IMR-90 (cell line): ENCODE results near the gene MARF1. TPM values are rescaled to one million over a fixed set of nuclear protein-coding genes. Genes with fewer than 3 reads are reported as not detected.

Source experiments
- ATAC-seq: fragments of 200-7000 bp; cut with Tn5 transposase; 2 replicates; pipeline ENCODE4 v1.9.1; 2020; ENCODE audit warnings: low read depth, mild to moderate bottlenecking, moderate library complexity
- BruUV-seq: library from RNA; stranded (reverse); fragments of 400-500 nt; replicated peaks from 2 replicates; lab custom pipeline; 2021; lab: Mats Ljungman, UMichigan
- CTCF ChIA-PET: fragments of 300-600 bp; formaldehyde crosslinking; extraction: SDS; loops from one replicate; lab custom pipeline; 2021; ENCODE audit warnings: antibody characterized with exemption; lab: Yijun Ruan, JAX
- POLR2A ChIA-PET: fragments of 300-600 bp; sonication (Branson Sonifier 250); formaldehyde crosslinking; loops from one replicate; lab custom pipeline; 2022; ENCODE audit warnings: antibody characterized with exemption; ENCODE audit not compliant: unreplicated experiment; lab: Charles Lee
- DNase-seq: peaks from one replicate; pipeline ENCODE4 v3.0.0; 2013
- H2AFZ ChIP-seq: replicated peaks from 2 replicates; pipeline ENCODE3; 2013; ENCODE audit warnings: low read length, mild to moderate bottlenecking; ENCODE audit not compliant: poor library complexity
- H2AK5ac ChIP-seq: 2 replicates; pipeline ENCODE4 v1.6.1; 2013; ENCODE audit warnings: low read depth, low read length, inconsistent platforms
- H2AK9ac ChIP-seq: replicated peaks from 2 replicates; pipeline ENCODE3; 2013; ENCODE audit warnings: mild to moderate bottlenecking, low read depth, low read length, moderate library complexity; ENCODE audit not compliant: poor library complexity
- H2BK120ac ChIP-seq: 2 replicates; pipeline ENCODE4 v1.6.1; 2013; ENCODE audit warnings: low read depth, low read length, inconsistent platforms
- H2BK15ac ChIP-seq: 3 replicates; pipeline ENCODE4 v1.6.1; 2013; ENCODE audit warnings: low read depth, low read length, inconsistent platforms
- H2BK20ac ChIP-seq: 2 replicates; pipeline ENCODE4 v1.6.1; 2013; ENCODE audit warnings: low read depth, mild to moderate bottlenecking, inconsistent platforms, low read length, moderate library complexity
- H2BK5ac ChIP-seq: 2 replicates; pipeline ENCODE4 v1.6.1; 2013; ENCODE audit warnings: mild to moderate bottlenecking, low read depth, low read length, inconsistent platforms; ENCODE audit not compliant: poor library complexity, severe bottlenecking
- H3K14ac ChIP-seq: replicated peaks from 2 replicates; pipeline ENCODE4 v1.6.1; 2013; ENCODE audit warnings: low read depth, low read length, inconsistent platforms
- H3K18ac ChIP-seq: 2 replicates; pipeline ENCODE4 v1.6.1; 2013; ENCODE audit warnings: low read depth, low read length, control low read depth
- H3K23ac ChIP-seq: 2 replicates; pipeline ENCODE4 v1.6.1; 2013; ENCODE audit warnings: low read depth, low read length, inconsistent platforms
- H3K27ac ChIP-seq: 2 replicates; pipeline ENCODE4 v1.5.1; 2013; ENCODE audit warnings: mild to moderate bottlenecking, control low read depth, low read length; ENCODE audit not compliant: insufficient read depth
- H3K27me3 ChIP-seq: 2 replicates; pipeline ENCODE4 v1.6.1; 2013; ENCODE audit warnings: low read length; ENCODE audit not compliant: control insufficient read depth, insufficient read depth
- H3K36me3 ChIP-seq: 2 replicates; pipeline ENCODE4 v1.6.1; 2013; ENCODE audit warnings: low read length, mixed read lengths; ENCODE audit not compliant: control insufficient read depth, insufficient read depth
- H3K4ac ChIP-seq: 2 replicates; pipeline ENCODE4 v1.6.1; 2013; ENCODE audit warnings: low read depth, low read length, inconsistent platforms
- H3K4me1 ChIP-seq: 2 replicates; pipeline ENCODE4 v1.6.1; 2013; ENCODE audit warnings: low read length, mixed read lengths; ENCODE audit not compliant: control insufficient read depth, insufficient read depth
- H3K4me2 ChIP-seq: 2 replicates; pipeline ENCODE4 v1.6.1; 2013; ENCODE audit warnings: low read depth, mild to moderate bottlenecking, control low read depth, low read length, moderate library complexity
- H3K4me3 ChIP-seq: 2 replicates; pipeline ENCODE4 v1.5.1; 2013; ENCODE audit warnings: low read depth, mild to moderate bottlenecking, control low read depth, low read length, moderate library complexity; ENCODE audit not compliant: insufficient read depth
- H3K56ac ChIP-seq: 2 replicates; pipeline ENCODE4 v1.6.1; 2013; ENCODE audit warnings: low read length, inconsistent platforms; ENCODE audit not compliant: insufficient read depth; ENCODE audit errors: extremely low read depth
- H3K79me1 ChIP-seq, 2 experiments: 2 replicates each; pipeline ENCODE4 v1.6.1; 2013; ENCODE audit warnings: low read length in 2 of 2, inconsistent platforms in 1 of 2, low read depth in 1 of 2
- H3K9ac ChIP-seq: 2 replicates; pipeline ENCODE4 v1.6.1; 2013; ENCODE audit warnings: low read depth, low read length, control low read depth
- H3K9me1 ChIP-seq: 2 replicates; pipeline ENCODE4 v1.6.1; 2013; ENCODE audit warnings: low read length, inconsistent platforms; ENCODE audit not compliant: insufficient read depth
- H3K9me3 ChIP-seq: 2 replicates; pipeline ENCODE4 v1.6.1; 2013; ENCODE audit warnings: low read length; ENCODE audit not compliant: control insufficient read depth, insufficient read depth
- H4K20me1 ChIP-seq: 2 replicates; pipeline ENCODE4 v1.6.1; 2013; ENCODE audit warnings: low read length, inconsistent platforms; ENCODE audit not compliant: insufficient read depth
- H4K5ac ChIP-seq: 2 replicates; pipeline ENCODE4 v1.6.1; 2013; ENCODE audit warnings: mild to moderate bottlenecking, low read depth, low read length, control low read depth
- H4K8ac ChIP-seq, 2 experiments: 2 replicates each; pipeline ENCODE4 v1.6.1; 2013; ENCODE audit warnings: low read depth in 2 of 2, low read length in 2 of 2, control low read depth in 1 of 2, inconsistent platforms in 1 of 2
- H4K91ac ChIP-seq: 2 replicates; pipeline ENCODE4 v1.6.1; 2013; ENCODE audit warnings: low read depth, low read length, inconsistent platforms; ENCODE audit not compliant: insufficient read depth
- CHD1 ChIP-seq: IDR thresholded peaks from 2 replicates; pipeline ENCODE4 v1.6.1; 2012; ENCODE audit warnings: low read depth, low read length, improper control_type of control experiment
- NFE2L2 ChIP-seq: fragments of 150-350 bp; IDR thresholded peaks from 2 replicates; pipeline ENCODE4 v1.6.1; 2016; ENCODE audit warnings: low read depth, mild to moderate bottlenecking, low read length
- WGBS, 2 experiments: methylation state at CpG; one replicate each; pipeline versions ENCODE4 v1.1.5 to v1.1.7; 2013; ENCODE audit warnings: missing lambda C conversion rate in 2 of 2; ENCODE audit not compliant: insufficient read length in 1 of 2; ENCODE audit errors: extremely low coverage in 2 of 2; 5-methylcytosine and 5-hydroxymethylcytosine counted together
- dilution Hi-C: fragments of 300-500 bp; cut with HindIII; formaldehyde crosslinking; loops from one replicate; pipeline ENCODE4 v1.14.3; 2018; ENCODE audit warnings: low sequenced_read_pairs; ENCODE audit not compliant: unreplicated experiment
- in situ Hi-C: fragments of 300-500 bp; cut with MboI; formaldehyde crosslinking; loops from 3 replicates; pipeline ENCODE4 v1.14.3; 2019; ENCODE audit warnings: low sequenced_read_pairs, inconsistent platforms, mixed read lengths
- intact Hi-C: fragments of 100-400 bp; cut with micrococcal nuclease; formaldehyde crosslinking; loops from 2 replicates; pipeline ENCODE4 v1.10.0; 2022
- polyA plus RNA-seq, 3 experiments: library from polyadenylated mRNA; depleted of rRNA; stranded (reverse); fragments of >200 nt; gene quantifications; 2 replicates each; pipeline ENCODE4 v1.2.3, GENCODE V29; 2012; ENCODE audit warnings: low replicate concordance in 1 of 3
- total RNA-seq: library from RNA; depleted of rRNA; stranded (reverse); fragments of >200 nt; gene quantifications from 2 replicates; pipeline ENCODE4 v1.2.3, GENCODE V29; 2012

The MARF1 gene
- total and polyA plus RNA-seq, 2 of the 4 experiments (the other 2 are of a cell fraction): 9.0 to 12.9 TPM

GRCh38 chr16:15648135-15648730 is 5.3 kb upstream of the MARF1 start:
- no peak overlapping the region for H4K91ac ChIP-seq
- in situ Hi-C loops (no loop called here), dilution Hi-C loops (no loop called here), intact Hi-C loops (loop anchor here (5.0 kb wide), 1 partner anchor 549 kb away; no protein-coding TSS in a partner anchor)
- no peak overlapping the region for H4K8ac ChIP-seq
- no peak overlapping the region for H4K5ac ChIP-seq
- no peaks in the 10 kb centered on the region for H3K27me3 ChIP-seq
- ATAC-seq: no peak
- H3K23ac ChIP-seq: no peak overlapping the region
- H3K9me3 ChIP-seq: no peaks in the 10 kb centered on the region
- no peak overlapping the region for H3K4me3 ChIP-seq
- no peak overlapping the region for H3K9ac ChIP-seq
- no peaks in the 10 kb centered on the region for H3K36me3 ChIP-seq
- no peak overlapping the region for H3K4ac ChIP-seq
- ChIA-PET POLR2A (no interaction called here), CTCF (no interaction called here)
- no peak for DNase-seq
- no peak overlapping the region for H3K27ac ChIP-seq
- no peak overlapping the region for H2AK5ac ChIP-seq
- no peak overlapping the region for H3K56ac ChIP-seq
- H3K14ac ChIP-seq: no peak overlapping the region
- H3K4me1 ChIP-seq: peaks cover 2% of the 10 kb centered on the region; the same call in 1 of the 2 replicates
- H2BK120ac ChIP-seq: no peak overlapping the region
- peaks cover 15 to 32% of the 10 kb centered on the region in 2 experiments for H3K79me1 ChIP-seq
- no peak overlapping the region for H2AFZ ChIP-seq
- H3K4me2 ChIP-seq: no peak overlapping the region
- 93% methylated on average over 3 of the region's 9 CpGs; no CpG with 5 or more reads in 1 of the 2 experiments for WGBS, 2 experiments
- H3K9me1 ChIP-seq: peaks cover 4% of the 10 kb centered on the region; the same call in 1 of the 2 replicates
- no peak overlapping the region for H3K18ac ChIP-seq
- H2AK9ac ChIP-seq: no peak overlapping the region
- peaks cover 11% of the 10 kb centered on the region; the same call in 1 of the 2 replicates for H4K20me1 ChIP-seq
- no peak overlapping the region for H2BK20ac ChIP-seq
- no TSS peak for BruUV-seq
- TF ChIP-seq CHD1 (no peak), NFE2L2 (no peak)
- H2BK15ac ChIP-seq: no peak overlapping the region
- no peak overlapping the region for H2BK5ac ChIP-seq
